Measurements from ENCODE around the gene TAS1R1. TPM values are rescaled to one million over a fixed set of nuclear protein-coding genes. Genes with fewer than 3 reads are reported as not detected.

The TAS1R1 gene
- total and polyA plus RNA-seq, 2 experiments from 2014 or later, result not detected

- Histone ChIP-seq H3K36me3 (ENCODE audit: low read depth) (no peaks in the 10 kb centered on the region), H3K9ac (no peak overlapping the region), H2AFZ (no peak overlapping the region), H3K4me1 (ENCODE audit: insufficient read depth) (no peaks in the 10 kb centered on the region), H3K27me3 (replicated peaks; ENCODE audit: insufficient read depth) (no peaks in the 10 kb centered on the region), H3K4me3 (no peak overlapping the region), H3F3A (ENCODE audit: insufficient read depth) (no peaks in the 10 kb centered on the region), H3K9me2 (ENCODE audit: insufficient read depth) (no peaks in the 10 kb centered on the region), H3K79me2 (ENCODE audit: insufficient read depth) (no peaks in the 10 kb centered on the region), H4K20me1 (ENCODE audit: insufficient read depth) (no peaks in the 10 kb centered on the region), H3K9me3 (ENCODE audit: low read depth) (no peaks in the 10 kb centered on the region), H3K4me2 (ENCODE audit: unreplicated experiment) (no peak overlapping the region), H3K27ac (no peak overlapping the region)
- in situ Hi-C loops (cut with MboI), result no loop called here
- 30 to 32% methylated on average over 12 of the region's 12 CpGs for WGBS, 2 experiments (ENCODE audit: low coverage in 1 of 2, low lambda C conversion rate in 2 of 2, missing lambda C conversion rate in 2 of 2)
- DNase-seq, result no peak
- TF ChIP-seq EZH2phosphoT487 (IDR thresholded peaks at IDR 0.05; ENCODE audit: insufficient read depth, low read depth), result no peak
- no peak for TF ChIP-seq EZH2 (IDR thresholded peaks at IDR 0.05; ENCODE audit: insufficient read depth, poor library complexity, severe bottlenecking)
Observed at GRCh38 chr1:6507461-6507911, 47.6 kb upstream of the TAS1R1 start.

GRCh38 chr1:6508154-6508815 is 46.8 kb upstream of the TAS1R1 start:
- Histone ChIP-seq H3K27me3 (replicated peaks; ENCODE audit: insufficient read depth) (no peaks in the 10 kb centered on the region), H3K4me1 (ENCODE audit: insufficient read depth) (no peaks in the 10 kb centered on the region), H4K20me1 (ENCODE audit: insufficient read depth) (no peaks in the 10 kb centered on the region), H3F3A (ENCODE audit: insufficient read depth) (no peaks in the 10 kb centered on the region), H3K4me2 (ENCODE audit: unreplicated experiment) (no peak overlapping the region), H3K79me2 (ENCODE audit: insufficient read depth) (no peaks in the 10 kb centered on the region), H2AFZ (no peak overlapping the region), H3K36me3 (ENCODE audit: low read depth) (no peaks in the 10 kb centered on the region), H3K9ac (no peak overlapping the region), H3K9me3 (ENCODE audit: low read depth) (no peaks in the 10 kb centered on the region), H3K4me3 (no peak overlapping the region), H3K27ac (no peak overlapping the region), H3K9me2 (ENCODE audit: insufficient read depth) (no peaks in the 10 kb centered on the region)
- DNase-seq, result no peak
- in situ Hi-C loops (cut with MboI), result no loop called here
- TF ChIP-seq EZH2 (IDR thresholded peaks at IDR 0.05; ENCODE audit: insufficient read depth, poor library complexity, severe bottlenecking), result no peak
- TF ChIP-seq EZH2phosphoT487 (IDR thresholded peaks at IDR 0.05; ENCODE audit: insufficient read depth, low read depth), result no peak
- WGBS, 2 experiments (ENCODE audit: low coverage in 1 of 2, low lambda C conversion rate in 2 of 2, missing lambda C conversion rate in 2 of 2), result 71 to 77% methylated on average over 18 of the region's 18 CpGs

- Histone ChIP-seq H3K4me1 (ENCODE audit: insufficient read depth) (no peaks in the 10 kb centered on the region), H4K20me1 (ENCODE audit: insufficient read depth) (no peaks in the 10 kb centered on the region), H3K9me3 (ENCODE audit: low read depth) (no peaks in the 10 kb centered on the region), H3K36me3 (ENCODE audit: low read depth) (no peaks in the 10 kb centered on the region), H3K9ac (no peak overlapping the region), H3K79me2 (ENCODE audit: insufficient read depth) (no peaks in the 10 kb centered on the region), H3K27me3 (replicated peaks; ENCODE audit: insufficient read depth) (no peaks in the 10 kb centered on the region), H3K27ac (no peak overlapping the region), H2AFZ (no peak overlapping the region), H3F3A (ENCODE audit: insufficient read depth) (no peaks in the 10 kb centered on the region), H3K4me3 (no peak overlapping the region), H3K9me2 (ENCODE audit: insufficient read depth) (no peaks in the 10 kb centered on the region), H3K4me2 (ENCODE audit: unreplicated experiment) (no peak overlapping the region)
- DNase-seq, result no peak
- in situ Hi-C loops (cut with MboI), result no loop called here
- TF ChIP-seq EZH2phosphoT487 (IDR thresholded peaks at IDR 0.05; ENCODE audit: insufficient read depth, low read depth), result no peak
- TF ChIP-seq EZH2 (IDR thresholded peaks at IDR 0.05; ENCODE audit: insufficient read depth, poor library complexity, severe bottlenecking), result no peak
- 87 to 93% methylated on average over 11 of the region's 11 CpGs for WGBS, 2 experiments (ENCODE audit: low coverage in 1 of 2, low lambda C conversion rate in 2 of 2, missing lambda C conversion rate in 2 of 2)
Observed at GRCh38 chr1:6508816-6509189, 46.3 kb upstream of the TAS1R1 start.

- no peak for DNase-seq
- in situ Hi-C loops (cut with MboI), result no loop called here
- Histone ChIP-seq H3K9me3 (ENCODE audit: low read depth) (no peaks in the 10 kb centered on the region), H3K79me2 (ENCODE audit: insufficient read depth) (no peaks in the 10 kb centered on the region), H3K27me3 (replicated peaks; ENCODE audit: insufficient read depth) (no peaks in the 10 kb centered on the region), H3K36me3 (ENCODE audit: low read depth) (no peaks in the 10 kb centered on the region), H3F3A (ENCODE audit: insufficient read depth) (no peaks in the 10 kb centered on the region), H3K9me2 (ENCODE audit: insufficient read depth) (no peaks in the 10 kb centered on the region), H4K20me1 (ENCODE audit: insufficient read depth) (no peaks in the 10 kb centered on the region), H3K4me1 (ENCODE audit: insufficient read depth) (no peaks in the 10 kb centered on the region), H3K27ac (no peak overlapping the region), H3K4me3 (no peak overlapping the region), H3K4me2 (ENCODE audit: unreplicated experiment) (no peak overlapping the region), H3K9ac (no peak overlapping the region), H2AFZ (no peak overlapping the region)
- 89 to 90% methylated on average over 19 to 20 of the region's 20 CpGs for WGBS, 2 experiments (ENCODE audit: low coverage in 1 of 2, low lambda C conversion rate in 2 of 2, missing lambda C conversion rate in 2 of 2)
- TF ChIP-seq EZH2 (IDR thresholded peaks at IDR 0.05; ENCODE audit: insufficient read depth, poor library complexity, severe bottlenecking) (no peak), EZH2phosphoT487 (IDR thresholded peaks at IDR 0.05; ENCODE audit: insufficient read depth, low read depth) (no peak)
Observed at GRCh38 chr1:6509220-6509918, 45.7 kb upstream of the TAS1R1 start.
